Adrenal gland (tissue), 12 donors: ENCODE measurements around the gene ACAP3. TPM values are rescaled to one million over a fixed set of nuclear protein-coding genes. Genes with fewer than 3 reads are reported as not detected.

Experiments
- DNase-seq, 7 donors: peaks; one replicate each; pipeline ENCODE4 v3.0.0-alpha.2; 2019 to 2020
- H3K27ac ChIP-seq, 5 donors: fragments of 200-600 bp; sonication (generic) in 4 of 5; 1 replicate in 3 of 5; 2 replicates in 2 of 5; pipeline versions ENCODE4 v1.5.1 to v1.8.0; 2016 to 2020; ENCODE audit warnings: mild to moderate bottlenecking in 1 of 5
- H3K27me3 ChIP-seq: fragments of 200-600 bp; 2 replicates; pipeline ENCODE4 v1.8.0; 2021
- H3K36me3 ChIP-seq, 2 donors: fragments of 200-600 bp; replicated peaks in 1 of 2; 1 replicate in 1 of 2; 2 replicates in 1 of 2; pipeline versions ENCODE4 v1.5.1 to v1.8.0; 2018 to 2022
- H3K4me1 ChIP-seq, 2 donors: fragments of 200-600 bp; replicated peaks in 1 of 2; 1 replicate in 1 of 2; 2 replicates in 1 of 2; pipeline versions ENCODE4 v1.5.1 to v1.8.0; 2018 to 2021
- H3K4me3 ChIP-seq, 4 donors: fragments of 200-600 bp; sonication (generic) in 3 of 4; one replicate each; pipeline ENCODE4 v1.5.1; 2016 to 2018
- H3K9me3 ChIP-seq, 3 donors: fragments of 200-600 bp; sonication (generic) in 1 of 3; replicated peaks in 1 of 3; 1 replicate in 2 of 3; 2 replicates in 1 of 3; pipeline versions ENCODE4 v1.5.1 to v1.8.0; 2016 to 2021
- CTCF ChIP-seq, 6 experiments: fragments of 450-650 bp in 4 of 6; fragments of 200-600 bp in 2 of 6; sonication (generic) in 1 of 6; IDR thresholded peaks; 1 replicate in 5 of 6; 2 replicates in 1 of 6; pipeline versions ENCODE4 v1.5.1 to v1.8.0; 2016 to 2021; ENCODE audit warnings: antibody characterized with exemption in 6 of 6, mild to moderate bottlenecking in 2 of 6, moderate library complexity in 1 of 6
- POLR2A ChIP-seq, 2 donors: fragments of 450-650 bp; IDR thresholded peaks; one replicate each; pipeline ENCODE4 v1.6.1; 2017; ENCODE audit warnings: antibody characterized with exemption in 2 of 2, mild to moderate bottlenecking in 2 of 2, moderate library complexity in 1 of 2
- WGBS, 4 donors: extraction: QIAGEN DNeasy Blood & Tissue Kit in 2 of 4; methylation state at CpG; one replicate each; pipeline versions ENCODE4 v1.1.5 to v1.1.7; 2013 to 2017; 5-methylcytosine and 5-hydroxymethylcytosine counted together
- intact Hi-C, 2 donors: fragments of 100-400 bp; cut with DNase I; formaldehyde crosslinking; loops; one replicate each; pipeline versions ENCODE4 v1.14.1 to v1.15.0; 2022 to 2023
- polyA plus RNA-seq, 3 donors: library from polyadenylated mRNA; stranded (reverse); fragments of 200-250 nt in 2 of 3; fragments of 350-450 nt in 1 of 3; fragmentation: Illumina TruSeq in 1 of 3; extraction: RNeasy Lipid Tissue Mini Kit (QIAGEN cat#74804) in 1 of 3; gene quantifications; one replicate each; pipeline ENCODE4 v1.2.3, GENCODE V29; 2013 to 2014
- total RNA-seq, 9 donors: library from RNA; depleted of rRNA in 4 of 9; stranded (reverse); fragments of >200 nt in 4 of 9; fragments of 120-200 nt in 1 of 9; fragmentation: NEBNext Ultra II Directional in 1 of 9; extraction: Animal tissue kit (Norgen Biotek cat#: 25700) in 1 of 9; gene quantifications; one replicate each; pipeline versions ENCODE4 v1.1.0 to v1.2.4, GENCODE V29; 2013 to 2023
- donor health status: healthy with polysubstance abuse.
- donor health status: Bipolar disorder and iron deficiency.
- donor health status: DM: yes; HTN: yes; CAD: no.
- donor health status: DM: no; HTN: no; CAD: no.
- donor health status: DM: no; HTN: no; CAD: no.
- donor health status: DM: yes; HTN: yes; CAD: no.

Gene ACAP3
- total and polyA plus RNA-seq, 12 donors = 5.0 to 385 (median 40.8) TPM

DNA sequence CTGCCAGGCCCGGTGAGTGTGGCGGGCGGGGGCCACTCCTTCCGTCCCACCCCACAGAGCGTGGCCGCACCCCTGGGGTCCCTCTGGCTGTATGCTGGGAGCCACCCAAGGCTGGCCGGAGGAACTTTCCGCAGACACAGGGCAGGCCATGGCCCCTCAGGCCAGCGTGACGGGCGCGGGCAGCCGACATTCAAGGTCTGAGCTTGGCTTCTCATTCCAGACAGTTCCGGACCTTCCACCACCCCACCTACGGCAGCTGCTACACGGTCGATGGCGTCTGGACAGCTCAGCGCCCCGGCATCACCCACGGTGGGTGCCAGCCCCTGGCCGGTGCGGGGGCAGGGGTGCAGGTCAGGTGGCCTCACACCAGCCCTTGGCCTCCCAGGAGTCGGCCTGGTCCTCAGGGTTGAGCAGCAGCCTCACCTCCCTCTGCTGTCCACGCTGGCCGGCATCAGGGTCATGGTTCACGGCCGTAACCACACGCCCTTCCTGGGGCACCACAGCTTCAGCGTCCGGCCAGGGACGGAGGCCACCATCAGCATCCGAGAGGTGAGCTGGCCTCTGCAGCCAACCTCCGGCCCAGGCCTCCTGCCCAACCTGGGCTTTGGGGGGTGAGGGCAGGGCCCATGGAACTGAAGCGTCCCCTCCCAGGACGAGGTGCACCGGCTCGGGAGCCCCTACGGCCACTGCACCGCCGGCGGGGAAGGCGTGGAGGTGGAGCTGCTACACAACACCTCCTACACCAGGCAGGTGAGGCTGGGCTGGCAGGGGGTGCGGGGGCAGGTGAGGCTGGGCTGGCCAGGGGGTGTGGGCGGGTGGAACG lies 20.2 kb downstream of the ACAP3 start:
- H3K27ac ChIP-seq = no peak overlapping the region
- intact Hi-C loops = no loop called here
- no peak overlapping the region for H3K4me3 ChIP-seq
- DNase-seq = peak in 1 of 7 donors; percentile 6
- no peaks in the 10 kb centered on the region for H3K4me1 ChIP-seq
- 63 to 74% (median 68%) methylated on average over 18 to 46 of the region's 46 CpGs; no CpG with 5 or more reads in 1 of the 4 donors for WGBS, 4 donors
- H3K27me3 ChIP-seq = peaks cover 18% of the 10 kb centered on the region
- H3K9me3 ChIP-seq = no peaks in the 10 kb centered on the region
- TF ChIP-seq CTCF (IDR thresholded peaks at IDR 0.05) = no peak
- TF ChIP-seq POLR2A (IDR thresholded peaks at IDR 0.05) = no peak
- H3K36me3 ChIP-seq = no peaks in the 10 kb centered on the region

GRCh38 chr1:1286313-1287261 lies 21.1 kb downstream of the ACAP3 start:
- Histone ChIP-seq H3K27ac (no peak overlapping the region), H3K4me1 (peaks cover under 1 to 8% of the 10 kb centered on the region in 2 donors), H3K27me3 (peaks cover 18% of the 10 kb centered on the region), H3K9me3 (no peaks in the 10 kb centered on the region), H3K36me3 (no peaks in the 10 kb centered on the region), H3K4me3 (no peak overlapping the region)
- 41 to 64% (median 60%) methylated on average over 9 to 50 of the region's 50 CpGs for WGBS, 4 donors
- DNase-seq = peak in 1 of 7 donors; percentile 5
- no peak for TF ChIP-seq CTCF (IDR thresholded peaks at IDR 0.05)
- no peak for TF ChIP-seq POLR2A (IDR thresholded peaks at IDR 0.05)
- intact Hi-C loops = no loop called here

DNA sequence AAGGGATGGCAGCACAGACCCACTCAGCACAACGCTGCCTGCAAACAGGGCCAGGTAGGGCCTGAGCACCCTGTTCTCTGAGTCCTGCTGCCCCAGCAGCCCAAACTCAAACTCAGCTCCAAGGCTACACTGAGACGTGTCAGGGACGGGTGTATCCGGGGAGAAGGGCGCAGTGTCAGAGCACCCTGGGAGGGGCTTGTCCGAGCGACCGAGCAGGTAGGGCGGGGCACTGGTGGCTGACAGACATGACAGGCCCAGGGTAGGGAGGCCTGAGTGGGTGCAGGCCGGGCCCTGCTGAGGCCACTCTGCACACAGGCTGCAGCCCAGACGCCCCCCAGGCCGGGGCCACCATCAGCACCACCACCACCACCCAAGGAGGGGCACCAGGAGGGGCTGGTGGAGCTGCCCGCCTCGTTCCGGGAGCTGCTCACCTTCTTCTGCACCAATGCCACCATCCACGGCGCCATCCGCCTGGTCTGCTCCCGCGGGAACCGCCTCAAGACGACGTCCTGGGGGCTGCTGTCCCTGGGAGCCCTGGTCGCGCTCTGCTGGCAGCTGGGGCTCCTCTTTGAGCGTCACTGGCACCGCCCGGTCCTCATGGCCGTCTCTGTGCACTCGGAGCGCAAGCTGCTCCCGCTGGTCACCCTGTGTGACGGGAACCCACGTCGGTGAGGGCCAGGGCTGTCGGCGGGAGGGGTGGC lies 22.0 kb downstream of the ACAP3 start:
- Histone ChIP-seq H3K27me3 (peaks cover 18% of the 10 kb centered on the region), H3K4me3 (no peak overlapping the region), H3K9me3 (no peaks in the 10 kb centered on the region), H3K4me1 (peaks cover 4 to 16% of the 10 kb centered on the region in 2 donors), H3K36me3 (no peaks in the 10 kb centered on the region), H3K27ac (no peak overlapping the region)
- TF ChIP-seq POLR2A (IDR thresholded peaks at IDR 0.05) = no peak
- no peak for TF ChIP-seq CTCF (IDR thresholded peaks at IDR 0.05)
- no peak for DNase-seq
- 67 to 73% (median 71%) methylated on average over 14 to 37 of the region's 37 CpGs for WGBS, 4 donors
- intact Hi-C loops = no loop called here
